Ascending aorta (tissue), 2 donors: ENCODE data around the gene KCNN3. TPM values are rescaled to one million over a fixed set of nuclear protein-coding genes. Genes with fewer than 3 reads are reported as not detected.

Experiments
- DNase-seq, 2 donors: peaks; one replicate each; pipeline ENCODE4 v3.0.0-alpha.2; 2019; ENCODE audit warnings: low spot score in 2 of 2
- H3K27ac ChIP-seq, 2 donors: fragments of 200-600 bp; sonication (generic); one replicate each; pipeline ENCODE4 v1.5.1; 2016 to 2017; ENCODE audit warnings: mild to moderate bottlenecking in 1 of 2
- H3K27me3 ChIP-seq: fragments of 200-600 bp; sonication (generic); one replicate; pipeline ENCODE4 v1.5.1; 2017
- H3K36me3 ChIP-seq, 2 donors: fragments of 200-600 bp; sonication (generic); one replicate each; pipeline ENCODE4 v1.5.1; 2016
- H3K4me1 ChIP-seq, 2 donors: fragments of 200-600 bp; sonication (generic); one replicate each; pipeline ENCODE4 v1.5.1; 2016 to 2017; ENCODE audit warnings: mild to moderate bottlenecking in 1 of 2
- H3K4me3 ChIP-seq, 2 donors: fragments of 200-600 bp; sonication (generic); one replicate each; pipeline ENCODE4 v1.5.1; 2016 to 2017; ENCODE audit warnings: mild to moderate bottlenecking in 1 of 2
- H3K9me3 ChIP-seq, 2 donors: fragments of 200-600 bp; sonication (generic); one replicate each; pipeline ENCODE4 v1.5.1; 2016
- CTCF ChIP-seq, 3 experiments: fragments of 200-600 bp in 2 of 3; fragments of 450-650 bp in 1 of 3; sonication (generic) in 2 of 3; IDR thresholded peaks; one replicate each; pipeline ENCODE4 v1.5.1; 2016 to 2019; ENCODE audit warnings: antibody characterized with exemption in 3 of 3, mild to moderate bottlenecking in 1 of 3, moderate library complexity in 1 of 3
- intact Hi-C: fragments of 100-400 bp; cut with DNase I; formaldehyde crosslinking; loops from one replicate; pipeline ENCODE4 v1.15.1; 2023
- total RNA-seq: library from RNA; depleted of rRNA; stranded (reverse); fragments of >200 nt; gene quantifications from one replicate; pipeline ENCODE4 v1.1.0, GENCODE V29; 2016

The KCNN3 gene
- total RNA-seq, 1 donor from 2014 or later: 24.6 TPM

- DNase-seq: no peak
- Histone ChIP-seq H3K9me3 (no peaks in the 10 kb centered on the region), H3K27me3 (no peaks in the 10 kb centered on the region), H3K4me3 (no peak overlapping the region), H3K4me1 (no peaks in the 10 kb centered on the region), H3K27ac (no peak overlapping the region), H3K36me3 (no peaks in the 10 kb centered on the region)
- no peak for TF ChIP-seq CTCF (IDR thresholded peaks at IDR 0.05)
- intact Hi-C loops: no loop called here
These were observed 8.4 kb downstream of the KCNN3 start for GRCh38 chr1:154861607-154862094.

GRCh38 chr1:154860156-154860870 lies 9.8 kb downstream of the KCNN3 start:
- Histone ChIP-seq H3K4me3 (no peak overlapping the region), H3K27me3 (no peaks in the 10 kb centered on the region), H3K27ac (no peak overlapping the region), H3K9me3 (no peaks in the 10 kb centered on the region), H3K36me3 (no peaks in the 10 kb centered on the region), H3K4me1 (no peaks in the 10 kb centered on the region)
- no peak for TF ChIP-seq CTCF (IDR thresholded peaks at IDR 0.05)
- intact Hi-C loops: no loop called here
- no peak for DNase-seq

- DNase-seq: no peak
- Histone ChIP-seq H3K4me1 (no peaks in the 10 kb centered on the region), H3K4me3 (no peak overlapping the region), H3K27me3 (no peaks in the 10 kb centered on the region), H3K27ac (no peak overlapping the region), H3K36me3 (no peaks in the 10 kb centered on the region), H3K9me3 (no peaks in the 10 kb centered on the region)
- no peak for TF ChIP-seq CTCF (IDR thresholded peaks at IDR 0.05)
- intact Hi-C loops: no loop called here
These were observed 10.3 kb downstream of the KCNN3 start for GRCh38 chr1:154859786-154860155.

- H3K4me1 ChIP-seq: no peaks in the 10 kb centered on the region
- H3K27me3 ChIP-seq: no peaks in the 10 kb centered on the region
- H3K4me3 ChIP-seq: no peak overlapping the region
- no peak for DNase-seq
- TF ChIP-seq CTCF (IDR thresholded peaks at IDR 0.05): no peak
- H3K36me3 ChIP-seq: no peaks in the 10 kb centered on the region
- no peaks in the 10 kb centered on the region for H3K9me3 ChIP-seq
- H3K27ac ChIP-seq: no peak overlapping the region
- intact Hi-C loops: no loop called here
These were observed 10.8 kb downstream of the KCNN3 start for GRCh38 chr1:154859151-154859785.

GRCh38 chr1:154857441-154858215 lies 12.5 kb downstream of the KCNN3 start:
- intact Hi-C loops: no loop called here

More at GRCh38 chr1:154857441-154858215, 12.5 kb downstream of the KCNN3 start:
- H3K27ac ChIP-seq: no peak overlapping the region
- TF ChIP-seq CTCF (IDR thresholded peaks at IDR 0.05): no peak
- DNase-seq: no peak
- no peaks in the 10 kb centered on the region for H3K27me3 ChIP-seq
- H3K4me3 ChIP-seq: no peak overlapping the region
- H3K36me3 ChIP-seq: no peaks in the 10 kb centered on the region
- H3K4me1 ChIP-seq: no peaks in the 10 kb centered on the region
- no peaks in the 10 kb centered on the region for H3K9me3 ChIP-seq
